HTR-8/SVneo (cell line): ENCODE measurements around the gene COX8C.
A peak's percentile ranks its signal among the peaks of the same experiment; 100 is the strongest.

Source experiments
- DNase-seq: peaks from one replicate; pipeline ENCODE4 v3.0.0; 2011; ENCODE audit warnings: low spot score, mixed read lengths; ENCODE audit not compliant: insufficient read length
- FAIRE-seq: peaks from 2 replicates; lab custom pipeline; 2011; peaks lifted over from hg19 to GRCh38; lab: Jason Lieb, UNC

The COX8C gene

GRCh38 chr14:93319958-93320357 lies 27.0 kb upstream of the COX8C start:
- no peak for FAIRE-seq

GRCh38 chr14:93320489-93320888 lies 26.5 kb upstream of the COX8C start:
- DNase-seq (no peak), FAIRE-seq (no peak)

More at GRCh38 chr14:93319958-93320357, 27.0 kb upstream of the COX8C start:
- no peak for DNase-seq

GRCh38 chr14:93322929-93323599 lies 23.9 kb upstream of the COX8C start:
- no peak for FAIRE-seq
- DNase-seq = no peak

GRCh38 chr14:93323600-93324174 lies 23.3 kb upstream of the COX8C start:
- FAIRE-seq (no peak), DNase-seq (no peak)

GRCh38 chr14:93326196-93326595 lies 20.8 kb upstream of the COX8C start:
- FAIRE-seq = no peak
- DNase-seq = no peak

GRCh38 chr14:93328546-93328945 lies 18.4 kb upstream of the COX8C start:
- DNase-seq = no peak
- FAIRE-seq = no peak

GRCh38 chr14:93329965-93330608 lies 16.9 kb upstream of the COX8C start:
- DNase-seq (no peak), FAIRE-seq (no peak)

GRCh38 chr14:93330609-93331000 lies 16.4 kb upstream of the COX8C start:
- DNase-seq (no peak), FAIRE-seq (no peak)

GRCh38 chr14:93331002-93331727 lies 15.8 kb upstream of the COX8C start:
- DNase-seq (no peak), FAIRE-seq (no peak)

GRCh38 chr14:93331728-93332396 lies 15.1 kb upstream of the COX8C start:
- DNase-seq (no peak), FAIRE-seq (no peak)

- DNase-seq (peak; percentile 31), FAIRE-seq (no peak)
Measured at GRCh38 chr14:93332397-93332852, 14.6 kb upstream of the COX8C start.

- FAIRE-seq (peak; percentile 87), DNase-seq (peak; percentile 95)
Measured at GRCh38 chr14:93332853-93333630, 13.9 kb upstream of the COX8C start, which contains the start of gene BTBD7. Gene BTBD7, minus strand, starts transcription at chr14:93333036. Its CDS starts 36,985 bp downstream, at chr14:93296051.

- DNase-seq = no peak
- FAIRE-seq = no peak
Measured at GRCh38 chr14:93333631-93334103, 13.3 kb upstream of the COX8C start.

GRCh38 chr14:93337143-93337753 lies 9.7 kb upstream of the COX8C start:
- DNase-seq = no peak
- FAIRE-seq = no peak

- FAIRE-seq (no peak), DNase-seq (no peak)
Measured at GRCh38 chr14:93337884-93338283, 9.1 kb upstream of the COX8C start.

GRCh38 chr14:93343266-93343665 lies 3.7 kb upstream of the COX8C start:
- DNase-seq (no peak), FAIRE-seq (no peak)

- DNase-seq (no peak), FAIRE-seq (no peak)
Measured at GRCh38 chr14:93343797-93344196, 3.2 kb upstream of the COX8C start.

- FAIRE-seq (no peak), DNase-seq (no peak)
Measured at GRCh38 chr14:93347850-93348249, 868 bp downstream of the COX8C start.

GRCh38 chr14:93348292-93348691 lies 1.3 kb downstream of the COX8C start:
- no peak for FAIRE-seq
- DNase-seq = no peak
